PFSK-1 (cell line): ENCODE data around the gene CELF4.

Experiments
- FOXP2 ChIP-seq: optimal IDR thresholded peaks from 2 replicates; pipeline ENCODE3; 2011; ENCODE audit warnings: borderline replicate concordance, control low read depth, inconsistent platforms; ENCODE audit not compliant: insufficient read depth; ENCODE audit errors: extremely low read length, extremely low read depth
- POLR2AphosphoS5 ChIP-seq: IDR thresholded peaks from 2 replicates; pipeline ENCODE4 v1.6.1; 2012; ENCODE audit warnings: low read depth, mild to moderate bottlenecking, control low read depth, low read length, moderate library complexity
- REST ChIP-seq, 2 experiments: IDR thresholded peaks; 2 replicates each; pipeline versions ENCODE4 v1.6.1 to v1.8.0; 2011 to 2012; ENCODE audit warnings: low read depth in 2 of 2, low read length in 2 of 2, control low read depth in 1 of 2, inconsistent platforms in 1 of 2, mild to moderate bottlenecking in 1 of 2, moderate library complexity in 1 of 2; ENCODE audit not compliant: insufficient read depth in 1 of 2
- SIN3A ChIP-seq: IDR thresholded peaks from 2 replicates; pipeline ENCODE4 v1.6.1; 2012; ENCODE audit warnings: mild to moderate bottlenecking, low read length, moderate library complexity, borderline replicate concordance; ENCODE audit not compliant: insufficient read depth
- TAF1 ChIP-seq: IDR thresholded peaks from 2 replicates; pipeline ENCODE4 v1.6.1; 2012; ENCODE audit warnings: low read length, control low read depth, borderline replicate concordance; ENCODE audit not compliant: insufficient read depth

CELF4 gene

GRCh38 chr18:37242826-37243560 is 322.6 kb downstream of the CELF4 start:
- TF ChIP-seq POLR2AphosphoS5: no peak
- TF ChIP-seq REST (IDR thresholded peaks at IDR 0.05; ENCODE audit: insufficient read depth in 1 of 2, low read depth in 2 of 2, low read length in 2 of 2): no peak
- TF ChIP-seq TAF1: no peak
- TF ChIP-seq SIN3A: no peak
- TF ChIP-seq FOXP2: no peak

GRCh38 chr18:37242091-37242490 is 323.5 kb downstream of the CELF4 start:
- TF ChIP-seq SIN3A (no peak), REST (IDR thresholded peaks at IDR 0.05; ENCODE audit: insufficient read depth in 1 of 2, low read depth in 2 of 2, low read length in 2 of 2) (no peak), FOXP2 (no peak), POLR2AphosphoS5 (no peak), TAF1 (no peak)

GRCh38 chr18:37238282-37239108 is 327.1 kb downstream of the CELF4 start:
- no peak for TF ChIP-seq FOXP2
- no peak for TF ChIP-seq POLR2AphosphoS5
- TF ChIP-seq REST (IDR thresholded peaks at IDR 0.05; ENCODE audit: insufficient read depth in 1 of 2, low read depth in 2 of 2, low read length in 2 of 2): no peak
- no peak for TF ChIP-seq SIN3A
- no peak for TF ChIP-seq TAF1

GRCh38 chr18:37235583-37235982 is 330.0 kb downstream of the CELF4 start:
- TF ChIP-seq SIN3A (no peak), REST (IDR thresholded peaks at IDR 0.05; ENCODE audit: insufficient read depth in 1 of 2, low read depth in 2 of 2, low read length in 2 of 2) (no peak), TAF1 (no peak), POLR2AphosphoS5 (no peak), FOXP2 (no peak)
